SK-N-SH treated with all-trans-retinoic acid at 6 μM for 48 hours (cell line): ENCODE results near the gene SSBP4.

Source experiments
- ATAC-seq: fragments of 200-7000 bp; cut with Tn5 transposase; 3 replicates; pipeline ENCODE4 v1.9.1; 2020; ENCODE audit warnings: mild to moderate bottlenecking, moderate library complexity
- ARNTL ChIP-seq: fragments of 450-650 bp; formaldehyde crosslinking; IDR thresholded peaks from 2 replicates; pipeline ENCODE4 v1.5.0; 2020; ENCODE audit warnings: low read depth, mild to moderate bottlenecking, moderate library complexity, borderline replicate concordance
- CREB5 ChIP-seq: fragments of 250-450 bp; sonication (Bioruptor Pico); IDR thresholded peaks from 2 replicates; pipeline ENCODE4 v1.5.1; 2020; ENCODE audit warnings: low read depth, mild to moderate bottlenecking, moderate library complexity
- CSDC2 ChIP-seq: fragments of 250-450 bp; sonication (Bioruptor Pico); IDR thresholded peaks from 2 replicates; pipeline ENCODE4 v1.5.0; 2020; ENCODE audit warnings: mild to moderate bottlenecking, moderate library complexity
- ESRRG ChIP-seq: fragments of 250-450 bp; sonication (Bioruptor Pico); IDR thresholded peaks from 2 replicates; pipeline ENCODE4 v1.6.1; 2021; ENCODE audit warnings: mild to moderate bottlenecking
- GLIS3 ChIP-seq: fragments of 250-450 bp; sonication (Bioruptor Pico); IDR thresholded peaks from 2 replicates; pipeline ENCODE4 v1.5.0; 2020; ENCODE audit warnings: mild to moderate bottlenecking, moderate library complexity
- ISL1 ChIP-seq: fragments of 250-450 bp; sonication (Bioruptor Pico); IDR thresholded peaks from 2 replicates; pipeline ENCODE4 v2.1.2; 2022; ENCODE audit warnings: mild to moderate bottlenecking, moderate library complexity
- OSR1 ChIP-seq: fragments of 250-450 bp; sonication (Bioruptor Pico); IDR thresholded peaks from 2 replicates; pipeline ENCODE4 v1.8.0; 2022; ENCODE audit warnings: moderate library complexity, mild to moderate bottlenecking, inconsistent platforms
- PATZ1 ChIP-seq: fragments of 250-450 bp; sonication (Bioruptor Pico); IDR thresholded peaks from 2 replicates; pipeline ENCODE4 v1.8.0; 2020; ENCODE audit warnings: mild to moderate bottlenecking, moderate library complexity, borderline replicate concordance
- POU6F1 ChIP-seq: fragments of 250-450 bp; sonication (Bioruptor Pico); IDR thresholded peaks from 2 replicates; pipeline ENCODE4 v1.8.0; 2021; ENCODE audit warnings: low read depth, mild to moderate bottlenecking, moderate library complexity, borderline replicate concordance
- PPARA ChIP-seq: fragments of 250-450 bp; sonication (Bioruptor Pico); IDR thresholded peaks from 2 replicates; pipeline ENCODE4 v1.5.0; 2020; ENCODE audit warnings: mild to moderate bottlenecking, borderline replicate concordance
- SNAI2 ChIP-seq: fragments of 250-450 bp; sonication (Bioruptor Pico); IDR thresholded peaks from 2 replicates; pipeline ENCODE4 v1.5.0; 2020; ENCODE audit warnings: mild to moderate bottlenecking, moderate library complexity
- TCF4 ChIP-seq: fragments of 250-450 bp; sonication (Bioruptor Pico); IDR thresholded peaks from 2 replicates; pipeline ENCODE4 v1.8.0; 2021; ENCODE audit warnings: mild to moderate bottlenecking, moderate library complexity, borderline replicate concordance
- ZC3H10 ChIP-seq: fragments of 250-450 bp; sonication (Bioruptor Pico); IDR thresholded peaks from 2 replicates; pipeline ENCODE4 v1.5.1; 2021; ENCODE audit warnings: mild to moderate bottlenecking, moderate library complexity
- ZFP30 ChIP-seq: fragments of 450-650 bp; formaldehyde crosslinking; IDR thresholded peaks from 2 replicates; pipeline ENCODE4 v1.5.0; 2022; ENCODE audit warnings: mild to moderate bottlenecking, moderate library complexity
- ZNF70 ChIP-seq: fragments of 450-650 bp; formaldehyde crosslinking; IDR thresholded peaks from 2 replicates; pipeline ENCODE4 v1.5.0; 2020; ENCODE audit warnings: mild to moderate bottlenecking, moderate library complexity
- ZNF8 ChIP-seq: fragments of 450-650 bp; formaldehyde crosslinking; IDR thresholded peaks from 2 replicates; pipeline ENCODE4 v1.5.0; 2020; ENCODE audit warnings: mild to moderate bottlenecking, moderate library complexity
- TF ChIP-seq, protein P1 (sequence below): fragments of 250-450 bp; sonication (Bioruptor Pico); IDR thresholded peaks from 2 replicates; pipeline ENCODE4 v1.5.0; 2020; ENCODE audit warnings: mild to moderate bottlenecking, moderate library complexity
- TF ChIP-seq, protein P2 (sequence below): fragments of 250-450 bp; sonication (Bioruptor Pico); IDR thresholded peaks from 2 replicates; pipeline ENCODE4 v1.5.1; 2021; ENCODE audit warnings: mild to moderate bottlenecking, moderate library complexity

SSBP4 gene

GRCh38 chr19:18444513-18444912 lies 25.3 kb downstream of the SSBP4 start (continued):
- TF ChIP-seq, protein P1, sequence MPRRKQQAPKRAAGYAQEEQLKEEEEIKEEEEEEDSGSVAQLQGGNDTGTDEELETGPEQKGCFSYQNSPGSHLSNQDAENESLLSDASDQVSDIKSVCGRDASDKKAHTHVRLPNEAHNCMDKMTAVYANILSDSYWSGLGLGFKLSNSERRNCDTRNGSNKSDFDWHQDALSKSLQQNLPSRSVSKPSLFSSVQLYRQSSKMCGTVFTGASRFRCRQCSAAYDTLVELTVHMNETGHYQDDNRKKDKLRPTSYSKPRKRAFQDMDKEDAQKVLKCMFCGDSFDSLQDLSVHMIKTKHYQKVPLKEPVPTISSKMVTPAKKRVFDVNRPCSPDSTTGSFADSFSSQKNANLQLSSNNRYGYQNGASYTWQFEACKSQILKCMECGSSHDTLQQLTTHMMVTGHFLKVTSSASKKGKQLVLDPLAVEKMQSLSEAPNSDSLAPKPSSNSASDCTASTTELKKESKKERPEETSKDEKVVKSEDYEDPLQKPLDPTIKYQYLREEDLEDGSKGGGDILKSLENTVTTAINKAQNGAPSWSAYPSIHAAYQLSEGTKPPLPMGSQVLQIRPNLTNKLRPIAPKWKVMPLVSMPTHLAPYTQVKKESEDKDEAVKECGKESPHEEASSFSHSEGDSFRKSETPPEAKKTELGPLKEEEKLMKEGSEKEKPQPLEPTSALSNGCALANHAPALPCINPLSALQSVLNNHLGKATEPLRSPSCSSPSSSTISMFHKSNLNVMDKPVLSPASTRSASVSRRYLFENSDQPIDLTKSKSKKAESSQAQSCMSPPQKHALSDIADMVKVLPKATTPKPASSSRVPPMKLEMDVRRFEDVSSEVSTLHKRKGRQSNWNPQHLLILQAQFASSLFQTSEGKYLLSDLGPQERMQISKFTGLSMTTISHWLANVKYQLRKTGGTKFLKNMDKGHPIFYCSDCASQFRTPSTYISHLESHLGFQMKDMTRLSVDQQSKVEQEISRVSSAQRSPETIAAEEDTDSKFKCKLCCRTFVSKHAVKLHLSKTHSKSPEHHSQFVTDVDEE, result no peak
- TF ChIP-seq POU6F1 (CRISPR knock-in tag) (no peak), ZC3H10 (CRISPR knock-in tag) (no peak), TCF4 (CRISPR knock-in tag) (no peak), ESRRG (CRISPR knock-in tag) (no peak)

- no peak for ATAC-seq
- TF ChIP-seq ZFP30 (CRISPR knock-in tag) (no peak), GLIS3 (CRISPR knock-in tag) (no peak), OSR1 (CRISPR knock-in tag) (no peak), PPARA (CRISPR knock-in tag) (no peak), ZNF8 (CRISPR knock-in tag) (no peak), PATZ1 (CRISPR knock-in tag) (no peak), POU6F1 (CRISPR knock-in tag) (no peak), SNAI2 (no peak), CREB5 (CRISPR knock-in tag) (no peak), ISL1 (CRISPR knock-in tag) (no peak), CSDC2 (CRISPR knock-in tag) (no peak), ZC3H10 (CRISPR knock-in tag) (no peak), ZNF70 (CRISPR knock-in tag) (no peak), ARNTL (CRISPR knock-in tag) (no peak)
- TF ChIP-seq, protein P2, sequence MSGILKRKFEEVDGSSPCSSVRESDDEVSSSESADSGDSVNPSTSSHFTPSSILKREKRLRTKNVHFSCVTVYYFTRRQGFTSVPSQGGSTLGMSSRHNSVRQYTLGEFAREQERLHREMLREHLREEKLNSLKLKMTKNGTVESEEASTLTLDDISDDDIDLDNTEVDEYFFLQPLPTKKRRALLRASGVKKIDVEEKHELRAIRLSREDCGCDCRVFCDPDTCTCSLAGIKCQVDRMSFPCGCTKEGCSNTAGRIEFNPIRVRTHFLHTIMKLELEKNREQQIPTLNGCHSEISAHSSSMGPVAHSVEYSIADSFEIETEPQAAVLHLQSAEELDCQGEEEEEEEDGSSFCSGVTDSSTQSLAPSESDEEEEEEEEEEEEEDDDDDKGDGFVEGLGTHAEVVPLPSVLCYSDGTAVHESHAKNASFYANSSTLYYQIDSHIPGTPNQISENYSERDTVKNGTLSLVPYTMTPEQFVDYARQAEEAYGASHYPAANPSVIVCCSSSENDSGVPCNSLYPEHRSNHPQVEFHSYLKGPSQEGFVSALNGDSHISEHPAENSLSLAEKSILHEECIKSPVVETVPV (CRISPR knock-in tag), result no peak
- TF ChIP-seq, all 23 proteins: peak for 0
These were observed 26.2 kb downstream of the SSBP4 start for GRCh38 chr19:18445262-18445948.
